ENCODE measurements around the gene CITED2.

GRCh38 chr6:139338795-139339194 lies 35.7 kb downstream of the CITED2 start:
- TF ChIP-seq ARID4B (CRISPR knock-in tag; IDR thresholded peaks at IDR 0.05; ENCODE audit: borderline replicate concordance) (no peak), CREB1 (CRISPR knock-in tag; IDR thresholded peaks at IDR 0.05) (no peak)

All from WTC11 (cell line).